Neural progenitor cell (in vitro differentiated cells): Measurements from ENCODE around the gene HIVEP2. TPM values are rescaled to one million over a fixed set of nuclear protein-coding genes. Genes with fewer than 3 reads are reported as not detected.
A peak's percentile ranks its signal among the peaks of the same experiment; 100 is the strongest.

Experiments
- DNase-seq: peaks from one replicate; pipeline ENCODE4 v3.0.0-alpha.2; 2016; ENCODE audit warnings: low spot score
- H2AFZ ChIP-seq: fragments of 200-600 bp; sonication (generic); replicated peaks from 2 replicates; pipeline ENCODE4 v1.6.1; 2016; ENCODE audit warnings: antibody characterized with exemption
- H3F3A ChIP-seq: fragments of 200-600 bp; sonication (generic); 2 replicates; pipeline ENCODE4 v1.6.1; 2016; ENCODE audit warnings: antibody characterized with exemption, low read depth
- H3K27ac ChIP-seq: fragments of 200-600 bp; sonication (generic); 2 replicates; pipeline ENCODE4 v1.5.1; 2016; ENCODE audit warnings: mild to moderate bottlenecking
- H3K27me3 ChIP-seq: fragments of 200-600 bp; sonication (generic); 2 replicates; pipeline ENCODE4 v1.6.1; 2016; ENCODE audit warnings: mild to moderate bottlenecking, moderate library complexity
- H3K36me3 ChIP-seq: fragments of 200-600 bp; sonication (generic); 2 replicates; pipeline ENCODE4 v1.5.1; 2016
- H3K4me1 ChIP-seq: fragments of 200-600 bp; sonication (generic); 2 replicates; pipeline ENCODE4 v1.6.1; 2016; ENCODE audit warnings: mixed run types
- H3K4me2 ChIP-seq: fragments of 200-600 bp; sonication (generic); 2 replicates; pipeline ENCODE4 v1.6.1; 2016
- H3K4me3 ChIP-seq: fragments of 200-600 bp; sonication (generic); 2 replicates; pipeline ENCODE4 v1.5.1; 2016
- H3K79me2 ChIP-seq: fragments of 200-600 bp; sonication (generic); 2 replicates; pipeline ENCODE4 v1.6.1; 2016; ENCODE audit warnings: low read depth
- H3K9ac ChIP-seq: fragments of 200-600 bp; sonication (generic); 2 replicates; pipeline ENCODE4 v1.6.1; 2016
- H3K9me3 ChIP-seq: fragments of 200-600 bp; sonication (generic); 2 replicates; pipeline ENCODE4 v1.5.1; 2016; ENCODE audit warnings: low read depth
- H4K20me1 ChIP-seq: fragments of 200-600 bp; sonication (generic); 2 replicates; pipeline ENCODE4 v1.6.1; 2016; ENCODE audit warnings: low read depth
- H3K27ac Mint-ChIP-seq: 3 replicates; pipeline ENCODE4 v1.8.0; 2021; ENCODE audit warnings: mixed read lengths
- H3K27me3 Mint-ChIP-seq: 2 replicates; pipeline ENCODE4 v1.8.0; 2022; ENCODE audit warnings: low read depth, mild to moderate bottlenecking, inconsistent platforms, moderate library complexity, mixed read lengths; ENCODE audit not compliant: insufficient read depth
- H3K36me3 Mint-ChIP-seq: 3 replicates; pipeline ENCODE4 v1.8.0; 2021; ENCODE audit warnings: mixed read lengths
- H3K4me1 Mint-ChIP-seq: 3 replicates; pipeline ENCODE4 v1.8.0; 2021; ENCODE audit warnings: mixed read lengths
- H3K4me3 Mint-ChIP-seq: 3 replicates; pipeline ENCODE4 v1.8.0; 2021; ENCODE audit warnings: mild to moderate bottlenecking, moderate library complexity, mixed read lengths
- H3K9me3 Mint-ChIP-seq: 3 replicates; pipeline ENCODE4 v1.8.0; 2020; ENCODE audit warnings: mixed read lengths
- CTCF ChIP-seq: fragments of 200-600 bp; sonication (generic); IDR thresholded peaks from 2 replicates; pipeline ENCODE4 v1.5.1; 2017; ENCODE audit warnings: antibody characterized with exemption, mild to moderate bottlenecking
- EZH2 ChIP-seq: fragments of 200-600 bp; sonication (generic); IDR thresholded peaks from 2 replicates; pipeline ENCODE4 v1.6.1; 2017; ENCODE audit warnings: antibody characterized with exemption, mild to moderate bottlenecking, moderate library complexity
- EZH2phosphoT487 ChIP-seq: fragments of 200-600 bp; sonication (generic); IDR thresholded peaks from 2 replicates; pipeline ENCODE4 v1.6.1; 2017; ENCODE audit warnings: antibody characterized with exemption
- total RNA-seq: library from RNA; depleted of rRNA; stranded (reverse); fragments of >200 nt; gene quantifications from 2 replicates; pipeline ENCODE4 v1.2.3, GENCODE V29; 2015; ENCODE audit warnings: low replicate concordance

HIVEP2 gene
- total RNA-seq, 1 donor from 2014 or later, result 2.1 TPM

- peaks cover 36% of the 10 kb centered on the region for H3K27me3 ChIP-seq
- no peak overlapping the region for H2AFZ ChIP-seq
- peaks cover 19% of the 10 kb centered on the region for H3K27me3 Mint-ChIP-seq
- no peaks in the 10 kb centered on the region for H3K36me3 ChIP-seq
- no peaks in the 10 kb centered on the region for H3K36me3 Mint-ChIP-seq
- DNase-seq, result no peak
- H3K79me2 ChIP-seq, result peaks cover 8% of the 10 kb centered on the region
- peaks cover 3% of the 10 kb centered on the region for H4K20me1 ChIP-seq
- H3K27ac Mint-ChIP-seq, result no peak overlapping the region
- peaks cover 14% of the 10 kb centered on the region for H3K4me1 Mint-ChIP-seq
- H3K27ac ChIP-seq, result no peak overlapping the region
- no peak overlapping the region for H3K4me2 ChIP-seq
- peaks cover 3% of the 10 kb centered on the region for H3K4me1 ChIP-seq
- H3K9me3 Mint-ChIP-seq, result no peaks in the 10 kb centered on the region
- no peaks in the 10 kb centered on the region for H3K9me3 ChIP-seq
- H3K9ac ChIP-seq, result no peak overlapping the region
- H3F3A ChIP-seq, result peaks cover 32% of the 10 kb centered on the region
- no peak overlapping the region for H3K4me3 ChIP-seq
- H3K4me3 Mint-ChIP-seq, result no peak overlapping the region
- peak; percentile 43 for TF ChIP-seq CTCF
- TF ChIP-seq EZH2phosphoT487, result no peak
These were observed 2.2 kb downstream of the HIVEP2 start for GRCh38 chr6:142942805-142943227.

GRCh38 chr6:142942238-142942637, 2.7 kb downstream of the HIVEP2 start:
- Histone ChIP-seq H2AFZ (no peak overlapping the region), H4K20me1 (peaks cover 3% of the 10 kb centered on the region), H3K9me3 (no peaks in the 10 kb centered on the region), H3K9ac (no peak overlapping the region), H3K4me1 (no peaks in the 10 kb centered on the region), H3K27ac (no peak overlapping the region), H3F3A (peaks cover 28% of the 10 kb centered on the region), H3K4me3 (no peak overlapping the region), H3K4me2 (no peak overlapping the region), H3K27me3 (peaks cover 31% of the 10 kb centered on the region), H3K79me2 (peaks cover 8% of the 10 kb centered on the region), H3K36me3 (no peaks in the 10 kb centered on the region)
- Mint-ChIP-seq H3K27ac (no peak overlapping the region), H3K4me1 (peaks cover 11% of the 10 kb centered on the region), H3K27me3 (peaks cover 17% of the 10 kb centered on the region), H3K4me3 (no peak overlapping the region), H3K9me3 (no peaks in the 10 kb centered on the region), H3K36me3 (no peaks in the 10 kb centered on the region)
- no peak for DNase-seq
- no peak for TF ChIP-seq CTCF
- no peak for TF ChIP-seq EZH2
- no peak for TF ChIP-seq EZH2phosphoT487

DNA sequence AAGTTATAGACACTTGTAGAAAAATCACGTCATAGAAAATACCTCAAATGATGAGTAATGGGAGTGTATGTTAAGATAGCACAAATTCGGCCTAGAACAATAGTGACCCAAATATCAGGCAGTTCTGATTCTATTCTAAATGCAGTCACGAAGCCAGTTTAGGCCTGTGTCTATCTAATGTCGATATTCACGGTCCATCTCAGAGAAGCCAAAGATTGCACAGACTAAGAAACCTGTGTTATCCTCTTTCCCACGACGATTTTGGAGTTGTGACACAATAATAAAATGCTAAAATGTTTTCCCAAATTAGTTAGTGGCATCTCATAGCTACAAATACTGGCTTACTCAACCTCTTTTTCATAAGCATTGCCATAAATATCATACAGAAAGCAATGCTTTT, 4.0 kb downstream of the HIVEP2 start:
- peaks cover 18% of the 10 kb centered on the region for H3K27me3 ChIP-seq
- H3K4me2 ChIP-seq, result no peak overlapping the region
- H3K4me1 ChIP-seq, result no peaks in the 10 kb centered on the region
- no peaks in the 10 kb centered on the region for H3K9me3 ChIP-seq
- H2AFZ ChIP-seq, result no peak overlapping the region
- TF ChIP-seq CTCF (no peak), EZH2phosphoT487 (no peak), EZH2 (no peak)
- no peak for DNase-seq
- Mint-ChIP-seq H3K27ac (no peak overlapping the region), H3K9me3 (no peaks in the 10 kb centered on the region), H3K4me3 (no peak overlapping the region), H3K27me3 (peaks cover 12% of the 10 kb centered on the region), H3K36me3 (no peaks in the 10 kb centered on the region), H3K4me1 (peaks cover 8% of the 10 kb centered on the region)
- H3F3A ChIP-seq, result peaks cover 19% of the 10 kb centered on the region
- no peak overlapping the region for H3K4me3 ChIP-seq
- no peaks in the 10 kb centered on the region for H3K36me3 ChIP-seq
- H3K27ac ChIP-seq, result no peak overlapping the region
- peaks cover 8% of the 10 kb centered on the region for H3K79me2 ChIP-seq
- no peak overlapping the region for H3K9ac ChIP-seq
- H4K20me1 ChIP-seq, result peaks cover 3% of the 10 kb centered on the region
